ENCODE data around the gene USP32.
"Not testable (repeated sequence)": the region's sequence is repeated elsewhere in the genome, so short reads cannot be mapped to it uniquely, and the experiment has no call there.

The USP32 gene

DNA sequence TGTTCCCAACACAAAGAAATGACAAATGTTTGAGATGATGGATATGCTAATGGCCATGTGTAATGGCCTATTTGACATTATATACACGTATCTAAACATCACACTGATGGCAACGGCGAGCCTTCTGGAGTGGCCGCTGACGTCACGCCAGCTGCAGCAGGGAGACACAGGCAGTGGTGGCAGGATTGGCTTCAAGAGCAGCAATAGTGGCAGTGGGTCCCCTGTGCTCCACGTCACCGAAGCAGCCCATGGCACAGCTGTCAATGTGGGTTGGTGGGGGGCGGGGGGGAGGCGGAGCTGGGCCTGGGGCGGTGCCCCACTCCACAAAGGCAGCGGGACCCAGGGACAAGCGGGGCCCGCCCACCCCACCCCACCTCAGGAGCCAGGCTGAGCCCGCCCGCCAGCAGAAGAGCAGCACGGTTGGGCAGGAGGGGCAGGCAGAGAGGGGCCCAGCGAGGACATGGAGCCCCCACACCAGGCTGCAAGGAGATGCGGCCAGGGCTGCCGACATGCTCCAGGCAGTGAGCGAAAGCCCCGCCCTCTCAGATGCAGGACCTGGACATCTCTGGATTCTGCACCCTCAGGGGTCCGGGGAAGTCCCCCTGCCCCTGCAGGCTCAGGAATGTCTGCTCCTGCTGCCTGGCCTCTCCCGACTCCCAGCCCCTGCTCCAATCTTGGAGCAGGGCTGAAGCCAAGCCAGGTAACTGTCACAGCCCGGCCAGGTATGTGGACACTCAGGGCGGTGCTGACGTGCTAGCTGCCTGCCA lies 64.6 kb downstream of the USP32 start:
- no peak for DNase-seq

DNA sequence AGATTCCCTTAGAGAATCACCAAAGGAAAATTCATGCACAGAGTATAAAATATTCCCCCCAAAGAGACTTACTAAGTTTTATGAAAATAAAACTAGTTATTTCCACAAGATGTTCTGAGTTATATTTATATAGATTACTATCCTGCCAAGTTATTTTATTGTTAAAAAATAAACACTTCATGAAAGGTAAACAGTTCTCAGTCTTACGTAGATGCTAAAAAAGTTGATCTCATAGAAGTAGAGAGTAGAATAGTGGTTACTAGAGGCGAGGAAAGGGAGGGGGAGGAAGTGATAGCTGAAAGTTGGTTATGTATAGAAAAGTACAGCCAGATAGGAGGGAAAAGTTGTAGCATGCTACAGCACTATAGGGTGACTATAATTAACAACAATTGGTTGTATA lies 65.2 kb downstream of the USP32 start:
- DNase-seq, result no peak

DNA sequence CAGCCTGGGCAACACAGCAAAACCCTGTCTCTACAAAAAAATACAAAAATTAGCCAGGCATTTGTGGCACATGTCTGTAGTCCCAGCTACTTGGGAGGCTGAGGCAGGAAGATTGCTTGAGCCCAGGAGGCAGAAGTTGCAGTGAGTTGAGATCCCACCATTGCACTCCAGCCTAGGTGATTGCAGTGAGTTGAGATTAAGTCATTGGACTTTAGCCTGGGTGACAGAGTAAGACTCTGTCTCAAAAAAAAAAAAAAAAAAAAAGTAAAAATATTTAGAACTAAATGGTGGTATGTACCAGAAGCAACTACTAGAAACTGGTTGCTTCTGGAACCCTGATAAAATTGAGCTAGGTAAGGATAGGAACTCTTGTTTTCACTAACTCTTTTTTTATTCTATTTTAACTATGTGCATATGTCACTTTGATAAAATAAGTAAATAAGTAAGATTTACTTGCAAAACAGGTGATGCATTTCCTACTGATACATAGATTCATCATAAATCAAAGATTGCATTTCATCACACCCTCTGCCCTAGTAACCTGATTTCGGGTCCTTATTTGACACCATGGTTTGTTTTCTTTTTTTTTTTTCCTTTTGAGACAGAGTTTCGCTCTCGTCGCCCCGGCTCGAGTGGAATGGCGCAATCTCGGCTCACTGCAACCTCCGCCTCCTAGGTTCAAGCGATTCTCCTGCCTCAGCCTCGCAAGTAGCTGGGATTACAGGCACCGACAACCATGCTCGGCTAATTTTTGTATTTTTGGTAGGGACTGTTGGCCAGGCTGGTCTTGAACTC lies 66.0 kb downstream of the USP32 start:
- DNase-seq, result no peak

DNA sequence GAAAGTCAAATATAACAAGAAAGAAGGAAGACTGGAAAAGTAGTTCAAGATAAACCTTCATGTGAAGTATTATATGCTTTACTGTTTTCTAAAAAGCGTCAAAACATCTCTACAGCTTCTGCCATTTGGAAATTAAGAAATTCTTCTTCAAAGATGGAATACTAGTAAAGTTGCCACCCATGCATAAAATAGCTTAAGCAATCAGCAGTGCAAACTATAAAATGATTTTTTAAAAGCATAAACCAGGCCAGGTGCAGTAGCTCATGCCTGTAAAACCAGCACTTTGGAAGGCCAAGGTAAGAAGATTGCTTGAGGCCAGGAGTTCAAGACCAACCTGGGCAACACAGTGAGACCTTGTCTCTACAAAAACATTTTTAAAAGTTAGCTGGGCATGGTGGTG lies 68.2 kb downstream of the USP32 start:
- no peak for DNase-seq

DNA sequence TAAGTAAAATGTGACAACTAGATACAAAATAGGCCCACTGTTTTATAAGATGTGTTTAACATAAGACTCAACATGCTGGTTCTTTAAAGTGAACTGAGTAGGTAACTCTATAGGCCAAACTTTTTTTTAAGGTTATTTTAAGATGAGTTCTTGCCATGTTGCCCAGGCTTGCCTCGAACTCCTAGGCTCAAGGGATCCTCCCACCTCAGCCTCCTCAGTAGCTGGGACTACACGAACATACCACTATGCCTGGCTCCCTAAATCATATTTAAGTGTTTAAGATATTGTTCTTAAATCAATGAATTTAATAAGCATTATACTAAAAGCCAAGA lies 69.9 kb downstream of the USP32 start:
- no peak for DNase-seq

DNA sequence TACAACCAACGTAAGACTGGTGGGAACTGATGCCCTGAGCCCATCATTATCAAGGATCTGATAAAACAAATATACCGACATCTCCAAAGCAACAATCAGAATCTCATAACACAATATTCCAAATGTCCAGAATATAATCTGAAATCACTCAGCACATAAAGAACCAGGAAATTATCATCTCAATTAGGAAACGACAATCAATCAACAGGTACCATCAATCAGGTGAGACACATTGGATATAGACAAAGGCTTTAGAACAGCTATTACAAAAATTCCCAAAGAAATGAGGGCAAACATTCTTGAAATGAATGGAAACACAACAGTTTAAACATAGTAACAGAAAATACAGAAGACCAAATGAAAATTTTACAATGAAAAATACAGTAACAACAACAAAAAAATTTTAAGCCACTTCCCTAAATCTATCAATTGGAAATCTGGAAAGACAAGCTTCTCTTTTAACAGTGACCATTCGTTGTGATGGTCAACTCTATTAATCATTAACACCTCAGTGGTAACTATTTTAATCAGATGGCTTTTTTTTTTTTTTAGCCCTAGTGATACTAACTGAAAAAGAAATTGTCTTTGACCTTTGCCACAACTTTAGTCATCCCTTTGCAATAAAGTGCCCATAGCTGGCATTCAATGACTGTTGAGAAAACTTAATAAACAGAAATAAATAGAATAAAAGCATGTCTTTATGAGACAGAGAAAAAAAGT lies 70.4 kb downstream of the USP32 start:
- no peak for DNase-seq

DNA sequence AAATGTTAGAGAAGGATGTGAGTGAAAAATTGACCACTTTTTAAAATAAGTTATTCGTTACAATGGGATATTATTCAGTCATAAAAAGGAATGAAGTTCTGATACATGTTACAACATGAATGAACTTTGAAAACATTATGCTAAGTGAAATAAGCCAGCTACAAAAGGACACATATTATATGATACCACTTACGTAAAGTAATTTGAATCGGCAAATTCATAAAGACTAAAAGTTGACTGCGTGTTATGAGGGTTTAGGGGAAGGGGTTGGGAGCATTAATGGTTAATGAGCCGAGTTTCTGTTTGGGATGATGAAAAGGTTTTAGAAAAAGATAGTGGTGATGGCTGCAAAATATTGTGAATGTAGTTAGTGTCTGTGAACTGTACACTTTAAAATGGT lies 73.1 kb downstream of the USP32 start:
- DNase-seq, result no peak

DNA sequence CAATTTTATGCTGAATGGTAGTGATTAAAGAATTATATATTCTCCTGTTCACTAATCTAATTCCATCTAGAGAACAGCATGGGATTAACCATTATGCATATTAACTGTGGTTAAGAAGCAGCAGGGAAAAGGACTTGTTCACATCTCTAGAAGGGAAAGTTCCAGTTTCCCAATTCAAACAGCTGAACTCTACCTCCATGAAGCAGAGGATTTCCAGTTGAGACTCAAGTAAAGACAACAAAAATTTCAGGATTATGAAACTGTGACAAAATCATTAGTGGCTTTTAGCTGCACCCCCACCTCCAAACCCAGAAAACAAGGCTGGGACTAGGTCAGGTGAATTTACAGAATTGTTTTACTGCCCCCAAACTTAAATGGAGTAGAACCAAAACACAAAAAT lies 73.6 kb downstream of the USP32 start:
- no peak for DNase-seq

DNA sequence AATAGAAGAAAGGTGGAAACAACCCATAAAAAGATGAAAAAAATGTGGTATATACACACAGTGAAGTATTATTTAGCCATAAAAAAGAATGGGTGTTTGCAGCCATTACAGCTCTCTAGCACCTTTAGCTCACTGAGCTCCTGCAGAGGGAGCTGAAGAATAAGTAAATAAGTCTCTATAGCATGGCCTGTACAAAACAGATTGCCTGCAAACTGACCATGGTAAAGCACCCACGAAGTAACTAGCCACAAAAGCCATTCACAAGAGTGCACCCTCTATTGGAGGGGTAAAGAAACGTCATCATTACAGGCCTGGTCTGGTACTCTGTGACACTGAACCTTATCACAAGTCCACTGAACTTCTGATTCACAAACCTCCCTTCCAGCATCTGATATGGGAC lies 76.3 kb downstream of the USP32 start:
- no peak for DNase-seq

DNA sequence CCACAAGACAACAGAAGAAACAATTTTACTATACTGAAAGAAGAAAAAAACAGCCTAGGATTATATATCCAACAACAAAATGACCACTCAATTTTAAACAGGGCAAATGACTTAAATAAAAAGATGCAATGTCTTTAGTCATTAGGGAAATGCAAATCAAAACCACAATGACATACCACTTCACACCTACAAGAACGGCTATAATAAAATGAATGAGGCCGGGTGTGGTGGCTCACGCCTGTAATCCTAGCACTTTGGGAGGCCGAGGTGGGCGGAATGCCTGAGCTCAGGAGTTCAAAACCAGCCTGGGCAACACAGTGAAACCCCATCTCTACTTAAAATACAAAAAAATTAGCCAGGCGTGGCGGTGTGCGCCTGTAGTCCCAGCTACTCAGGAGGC lies 77.0 kb downstream of the USP32 start:
- not testable (repeated sequence) for DNase-seq

DNA sequence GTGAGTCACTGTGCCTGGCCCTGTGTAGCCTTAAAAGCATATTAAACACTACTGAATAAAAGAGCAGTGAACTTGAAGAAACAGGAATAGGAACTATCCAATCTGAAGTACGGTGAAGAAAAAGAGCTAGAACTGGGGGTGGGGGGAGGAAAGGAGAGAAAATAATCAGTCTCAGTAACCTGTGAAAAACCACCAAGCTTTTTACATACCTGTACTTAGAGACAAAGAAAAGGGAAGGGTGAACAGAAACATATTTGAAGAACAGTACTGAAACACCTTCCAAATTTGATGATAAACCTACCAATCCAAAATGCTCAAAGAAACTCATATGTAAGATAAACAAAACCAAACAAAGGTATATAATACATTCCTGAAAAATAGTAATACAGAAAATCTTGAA lies 77.5 kb downstream of the USP32 start:
- no peak for DNase-seq

DNA sequence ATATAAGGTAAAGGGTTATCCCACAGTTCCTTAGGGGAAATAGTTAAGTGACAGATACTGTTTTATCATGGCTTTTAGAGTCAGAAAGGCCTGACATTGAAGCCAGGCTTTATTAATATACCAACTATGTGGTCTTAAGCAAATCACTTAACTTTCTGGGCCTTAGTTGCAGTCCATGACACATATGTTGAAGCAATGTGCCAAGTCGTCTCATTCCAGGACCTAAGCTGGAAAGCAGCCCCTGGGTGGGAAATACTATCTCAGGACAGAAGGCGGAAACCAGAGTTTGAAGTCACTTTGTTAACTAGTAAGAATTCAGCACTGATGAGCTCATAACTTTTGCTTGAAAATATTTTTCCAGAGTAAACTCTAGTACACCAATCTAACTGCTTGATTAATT lies 80.0 kb downstream of the USP32 start:
- no peak for DNase-seq

DNA sequence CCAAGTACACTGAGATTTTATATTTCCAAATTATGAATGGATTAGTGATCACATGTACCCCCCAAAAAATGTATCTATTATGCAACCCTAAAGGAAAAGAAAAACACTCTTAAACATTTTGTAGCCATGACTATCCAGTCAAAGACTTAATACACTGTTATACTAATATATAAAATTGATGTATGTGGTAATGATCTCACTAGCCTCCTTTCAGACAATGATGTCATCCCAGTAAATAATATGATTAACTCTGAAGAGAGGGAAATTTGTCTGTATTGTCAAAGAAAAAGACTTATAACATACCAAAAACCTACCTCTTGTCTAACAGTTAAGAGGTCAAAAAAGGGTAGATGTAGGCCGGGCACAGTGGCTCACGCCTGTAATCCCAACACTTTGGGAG lies 80.7 kb downstream of the USP32 start:
- no peak for DNase-seq

DNA sequence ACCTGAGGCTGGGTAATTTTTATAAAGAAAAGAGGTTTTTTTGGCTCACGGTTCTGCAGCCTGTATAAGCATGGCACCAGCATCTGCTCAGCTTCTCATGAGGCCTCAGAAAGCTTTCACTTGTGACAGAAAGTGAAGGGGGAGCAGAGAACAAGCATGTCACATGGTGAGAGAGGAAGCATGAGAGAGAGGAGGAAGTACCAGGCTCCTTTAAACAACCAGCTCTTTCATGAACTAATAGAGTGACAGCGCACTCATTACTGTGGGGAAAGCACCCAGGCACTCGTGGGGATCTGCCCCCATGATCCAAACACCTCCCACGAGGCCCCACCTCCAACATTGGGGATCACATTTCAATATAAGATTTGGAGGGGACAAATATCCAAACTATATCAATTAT lies 86.8 kb downstream of the USP32 start:
- no peak for DNase-seq

DNA sequence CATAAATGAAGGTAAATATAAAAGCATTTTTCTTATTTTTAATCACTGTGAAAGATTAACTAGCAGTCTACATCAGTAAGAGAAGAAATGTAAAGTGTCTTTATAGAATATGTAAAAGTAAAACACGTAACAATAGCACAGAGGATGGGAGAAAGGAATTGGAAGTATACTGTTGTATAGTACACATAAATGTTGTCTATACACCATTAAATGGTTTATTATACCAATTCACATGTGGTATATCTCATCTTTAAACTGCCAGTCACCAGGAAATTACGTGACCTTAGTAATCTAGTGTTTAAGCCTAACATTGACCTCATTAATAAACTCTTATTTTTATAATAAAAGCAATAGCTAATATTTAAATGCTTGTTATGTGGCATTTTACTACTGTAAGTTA lies 87.4 kb downstream of the USP32 start:
- DNase-seq, result no peak

DNA sequence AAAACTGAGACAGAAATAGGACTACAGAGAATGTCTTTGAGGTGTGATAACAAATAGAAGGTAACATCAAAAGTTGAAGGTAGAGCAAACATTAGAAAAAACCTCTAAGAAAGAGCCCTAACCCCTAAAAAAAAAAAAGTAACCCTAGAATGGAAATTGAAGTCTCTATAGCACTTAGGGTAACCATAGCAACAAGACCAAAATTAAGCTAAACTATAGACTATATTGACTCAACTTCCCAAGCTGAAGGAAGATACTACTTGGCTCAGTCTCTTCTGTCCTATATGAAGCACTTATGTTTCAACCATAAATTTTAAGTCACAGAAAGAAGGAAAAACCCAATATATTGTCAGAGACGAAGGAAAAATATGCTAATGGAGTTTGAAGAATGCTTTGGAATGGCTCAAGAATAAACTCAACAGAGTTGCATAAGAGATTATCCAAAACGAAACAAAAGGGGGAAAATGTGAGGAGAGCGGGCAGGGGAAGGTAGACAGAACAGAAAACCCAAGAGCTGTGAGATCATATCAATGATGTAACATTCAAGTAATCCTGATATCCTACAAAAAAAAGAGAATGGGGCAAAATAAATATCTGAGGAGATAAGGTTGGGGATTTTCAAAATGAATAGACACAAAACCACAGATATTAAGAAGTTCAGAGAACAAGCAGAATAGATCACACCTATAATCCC lies 88.4 kb downstream of the USP32 start:
- no peak for DNase-seq

DNA sequence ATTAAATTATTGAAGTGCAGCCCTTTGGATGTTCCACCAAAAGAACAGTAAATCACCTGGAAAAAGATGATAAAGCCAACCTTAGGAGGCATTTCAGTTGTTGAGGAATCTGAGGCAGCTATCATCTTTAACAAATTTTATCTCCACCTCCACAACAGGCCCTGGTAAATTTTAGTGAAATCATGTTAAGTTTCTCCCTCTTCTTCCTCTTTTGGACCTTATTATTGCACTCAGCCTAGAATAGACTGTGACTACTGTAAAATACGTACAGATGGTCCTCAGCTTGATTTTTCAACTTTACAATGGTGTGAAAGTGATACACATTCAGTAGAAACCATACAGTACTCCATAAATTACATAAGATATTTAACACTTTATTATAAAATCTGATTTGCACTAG lies 90.3 kb downstream of the USP32 start:
- no peak for DNase-seq

DNA sequence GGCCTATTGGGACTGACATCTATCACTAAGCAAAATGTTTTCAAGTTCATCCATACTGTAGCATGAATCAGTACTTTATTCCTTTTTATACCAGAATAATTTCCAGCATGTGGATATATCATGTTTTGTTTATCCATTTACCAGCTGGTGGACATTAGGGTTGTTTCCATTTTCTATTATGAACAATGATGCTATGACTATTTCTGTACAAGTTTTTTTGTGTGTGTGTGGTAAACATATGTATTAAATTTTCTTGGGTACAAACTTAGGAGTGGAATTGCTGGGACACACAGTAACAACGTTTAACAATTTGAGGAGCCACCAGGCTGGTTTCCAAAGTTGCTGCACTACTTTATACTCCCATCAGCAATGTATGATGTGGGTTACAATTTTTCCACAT lies 91.0 kb downstream of the USP32 start:
- no peak for DNase-seq

DNA sequence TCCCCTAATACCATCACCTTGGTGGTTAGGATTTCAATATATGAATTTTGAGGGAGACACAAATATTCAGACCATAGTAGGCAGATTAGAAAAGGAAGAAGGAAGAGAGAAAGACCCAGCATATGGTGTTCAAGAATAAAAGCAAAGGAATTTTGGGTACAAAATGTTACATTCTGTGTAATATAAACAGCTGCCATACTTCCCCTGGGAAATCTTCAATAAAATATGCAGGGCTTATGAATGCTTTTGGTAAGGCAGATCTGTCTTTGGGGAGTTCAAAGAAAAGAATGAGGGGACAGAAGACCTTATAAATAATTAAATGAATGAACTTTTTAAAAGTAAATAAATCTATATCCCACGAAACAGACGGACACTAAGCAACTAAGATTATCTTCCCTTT lies 91.9 kb downstream of the USP32 start:
- no peak for DNase-seq

DNA sequence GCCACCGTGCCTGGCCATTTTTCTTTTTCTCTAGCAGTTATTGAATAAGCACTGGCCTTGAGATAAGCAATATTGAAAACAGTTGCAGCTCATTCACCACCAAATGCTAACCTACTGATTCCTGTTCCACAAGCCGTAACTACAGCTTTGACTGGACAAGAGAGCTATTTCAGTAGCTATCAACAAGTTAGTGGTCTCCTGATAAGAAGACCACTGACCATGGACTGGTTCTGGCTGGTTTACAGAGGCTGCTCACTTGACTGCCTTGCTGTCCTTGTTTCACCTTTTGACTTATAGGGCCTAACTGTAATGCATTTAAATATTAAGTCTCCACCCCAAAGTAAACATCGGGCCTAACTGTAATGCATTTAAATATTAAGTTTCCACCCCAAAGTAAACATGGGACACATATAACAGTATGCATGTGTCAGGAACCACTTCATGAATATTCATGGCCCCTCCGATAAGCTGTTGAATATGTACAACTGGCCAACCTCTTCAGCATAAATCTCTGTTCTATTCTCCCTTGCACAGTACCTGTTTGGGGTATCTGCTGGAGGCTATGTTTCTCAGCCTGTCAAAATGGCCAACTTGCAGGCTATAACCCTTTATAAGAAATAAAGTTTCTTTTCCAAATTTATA lies 94.1 kb downstream of the USP32 start:
- DNase-seq, result no peak

DNA sequence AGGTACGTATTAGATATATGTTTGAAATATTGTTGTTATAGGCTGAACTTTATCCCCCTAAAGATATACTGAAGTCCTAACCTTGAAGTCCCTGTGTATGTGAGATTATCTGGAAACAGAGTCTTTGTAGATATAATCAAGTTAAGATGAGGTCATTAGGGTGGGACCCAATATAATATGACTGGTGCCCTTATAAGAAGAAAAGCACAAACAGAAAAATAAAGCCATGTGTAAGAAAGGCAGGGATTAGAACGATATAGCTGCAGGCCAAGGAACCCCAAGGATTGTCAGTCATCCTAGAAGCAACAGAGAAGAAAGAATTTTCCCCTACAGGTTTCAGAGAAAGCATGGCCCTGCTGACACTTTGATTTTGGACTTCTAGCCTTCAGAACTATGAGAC lies 95.8 kb downstream of the USP32 start:
- no peak for DNase-seq

DNA sequence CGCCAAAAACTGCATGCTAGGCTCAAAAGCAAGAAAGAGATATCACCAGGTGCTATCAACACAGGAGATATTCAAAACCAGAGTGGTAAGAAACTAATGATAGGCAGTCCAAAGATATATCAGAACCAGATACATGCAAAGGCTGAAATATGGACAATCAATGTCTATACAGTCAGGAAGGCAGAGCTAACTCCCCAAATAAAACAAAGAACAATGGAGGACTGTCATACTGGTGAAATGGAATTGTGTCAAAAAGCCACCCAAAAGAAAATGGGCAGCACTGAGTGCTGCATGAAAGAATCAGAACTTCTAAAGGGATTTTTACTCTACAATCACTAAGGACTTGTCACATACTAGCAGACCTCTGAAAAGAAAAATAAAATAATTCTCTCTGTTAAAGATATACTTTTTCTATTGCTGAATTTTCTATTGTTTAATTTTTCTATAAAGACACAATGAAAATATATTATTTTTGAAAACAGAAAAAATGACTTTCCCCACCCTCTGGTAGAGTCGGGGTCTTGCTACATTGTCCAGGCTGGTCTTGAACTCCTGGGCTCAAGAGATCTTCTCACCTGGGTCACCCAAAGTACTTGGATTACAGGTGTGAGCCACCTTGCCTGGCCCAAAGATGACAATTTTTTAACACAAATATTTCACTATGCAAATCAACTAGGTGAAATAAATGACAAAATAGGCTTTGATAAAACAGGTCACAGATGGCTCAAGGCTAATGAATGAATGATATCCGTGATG lies 98.2 kb downstream of the USP32 start:
- DNase-seq, result no peak
